HG03520 (cell line): ENCODE data around the gene KLHL29.

Experiments used
- ATAC-seq: cut with Tn5 transposase; IDR thresholded peaks from one replicate; pipeline ENCODE4 v1.9.1; 2021; ENCODE audit warnings: mild to moderate bottlenecking, moderate library complexity; ENCODE audit not compliant: unreplicated experiment

KLHL29 gene

GRCh38 chr2:23526114-23526513, 141.1 kb downstream of the KLHL29 start:
- no peak for ATAC-seq

GRCh38 chr2:23526835-23527790, 142.1 kb downstream of the KLHL29 start:
- ATAC-seq, result no peak

- ATAC-seq, result no peak
Observed at GRCh38 chr2:23528171-23528570, 143.2 kb downstream of the KLHL29 start.

GRCh38 chr2:23528690-23529089, 143.7 kb downstream of the KLHL29 start:
- ATAC-seq, result no peak

- ATAC-seq, result no peak
Observed at GRCh38 chr2:23529659-23530058, 144.7 kb downstream of the KLHL29 start.

- no peak for ATAC-seq
Observed at GRCh38 chr2:23530206-23530908, 145.4 kb downstream of the KLHL29 start.

GRCh38 chr2:23530909-23531276, 145.9 kb downstream of the KLHL29 start:
- no peak for ATAC-seq

GRCh38 chr2:23531280-23531679, 146.3 kb downstream of the KLHL29 start:
- ATAC-seq, result no peak

GRCh38 chr2:23531881-23532280, 146.9 kb downstream of the KLHL29 start:
- no peak for ATAC-seq

- ATAC-seq, result no peak
Observed at GRCh38 chr2:23532391-23533337, 147.7 kb downstream of the KLHL29 start.

- no peak for ATAC-seq
Observed at GRCh38 chr2:23533338-23533695, 148.3 kb downstream of the KLHL29 start.

- no peak for ATAC-seq
Observed at GRCh38 chr2:23534771-23535170, 149.8 kb downstream of the KLHL29 start.

- no peak for ATAC-seq
Observed at GRCh38 chr2:23536326-23536725, 151.3 kb downstream of the KLHL29 start.

- ATAC-seq, result no peak
Observed at GRCh38 chr2:23537991-23538390, 153.0 kb downstream of the KLHL29 start.

GRCh38 chr2:23538566-23538965, 153.6 kb downstream of the KLHL29 start:
- ATAC-seq, result no peak

GRCh38 chr2:23540804-23541360, 155.9 kb downstream of the KLHL29 start:
- ATAC-seq, result no peak

- ATAC-seq, result no peak
Observed at GRCh38 chr2:23541503-23542229, 156.7 kb downstream of the KLHL29 start.

- ATAC-seq, result no peak
Observed at GRCh38 chr2:23542230-23542789, 157.3 kb downstream of the KLHL29 start.

- no peak for ATAC-seq
Observed at GRCh38 chr2:23543302-23543701, 158.3 kb downstream of the KLHL29 start.

- no peak for ATAC-seq
Observed at GRCh38 chr2:23543728-23544127, 158.7 kb downstream of the KLHL29 start.
